ENCODE results near the gene ASAP2.

Gene ASAP2

DNA sequence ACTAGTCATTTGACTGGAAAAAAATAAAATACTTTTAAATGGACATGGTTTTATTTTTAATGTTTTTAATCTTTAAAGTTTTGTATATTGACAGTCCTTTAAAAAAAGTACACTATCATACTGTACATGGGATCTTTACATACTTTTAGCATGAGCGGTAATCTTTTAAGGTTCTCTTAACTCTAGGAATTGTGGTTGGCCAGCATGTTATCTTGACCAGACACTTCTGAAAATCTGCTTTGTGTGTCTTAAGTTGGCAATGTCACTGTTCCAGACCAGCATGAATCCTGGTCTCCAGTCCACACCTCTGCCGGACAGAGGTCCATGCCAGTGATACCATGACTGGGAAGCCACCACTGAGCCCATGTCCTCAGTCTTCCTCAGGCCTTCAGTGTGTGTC lies 199.0 kb downstream of the ASAP2 start:
- DNase-seq (ENCODE audit: low read depth): no peak
- H3K4me3 ChIP-seq (ENCODE audit: control insufficient read depth, low read depth, low read length): no peak overlapping the region
- TF ChIP-seq, protein P1, sequence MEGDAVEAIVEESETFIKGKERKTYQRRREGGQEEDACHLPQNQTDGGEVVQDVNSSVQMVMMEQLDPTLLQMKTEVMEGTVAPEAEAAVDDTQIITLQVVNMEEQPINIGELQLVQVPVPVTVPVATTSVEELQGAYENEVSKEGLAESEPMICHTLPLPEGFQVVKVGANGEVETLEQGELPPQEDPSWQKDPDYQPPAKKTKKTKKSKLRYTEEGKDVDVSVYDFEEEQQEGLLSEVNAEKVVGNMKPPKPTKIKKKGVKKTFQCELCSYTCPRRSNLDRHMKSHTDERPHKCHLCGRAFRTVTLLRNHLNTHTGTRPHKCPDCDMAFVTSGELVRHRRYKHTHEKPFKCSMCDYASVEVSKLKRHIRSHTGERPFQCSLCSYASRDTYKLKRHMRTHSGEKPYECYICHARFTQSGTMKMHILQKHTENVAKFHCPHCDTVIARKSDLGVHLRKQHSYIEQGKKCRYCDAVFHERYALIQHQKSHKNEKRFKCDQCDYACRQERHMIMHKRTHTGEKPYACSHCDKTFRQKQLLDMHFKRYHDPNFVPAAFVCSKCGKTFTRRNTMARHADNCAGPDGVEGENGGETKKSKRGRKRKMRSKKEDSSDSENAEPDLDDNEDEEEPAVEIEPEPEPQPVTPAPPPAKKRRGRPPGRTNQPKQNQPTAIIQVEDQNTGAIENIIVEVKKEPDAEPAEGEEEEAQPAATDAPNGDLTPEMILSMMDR (IDR thresholded peaks at IDR 0.05; ENCODE audit: control insufficient read depth, insufficient read depth, low read depth, low read length, missing control alignments): no peak

GRCh38 chr2:9406529-9407362 lies 200.1 kb downstream of the ASAP2 start:
- no peak for DNase-seq (ENCODE audit: low read depth)
- TF ChIP-seq, protein P1 (IDR thresholded peaks at IDR 0.05; ENCODE audit: control insufficient read depth, insufficient read depth, low read depth, low read length, missing control alignments): no peak
- no peak overlapping the region for H3K4me3 ChIP-seq (ENCODE audit: control insufficient read depth, low read depth, low read length)

GRCh38 chr2:9407363-9407811 lies 200.8 kb downstream of the ASAP2 start:
- no peak overlapping the region for H3K4me3 ChIP-seq (ENCODE audit: control insufficient read depth, low read depth, low read length)
- DNase-seq (ENCODE audit: low read depth): no peak
- TF ChIP-seq, protein P1 (IDR thresholded peaks at IDR 0.05; ENCODE audit: control insufficient read depth, insufficient read depth, low read depth, low read length, missing control alignments): no peak

- H3K4me3 ChIP-seq (ENCODE audit: control insufficient read depth, low read depth, low read length): no peak overlapping the region
- TF ChIP-seq, protein P1 (IDR thresholded peaks at IDR 0.05; ENCODE audit: control insufficient read depth, insufficient read depth, low read depth, low read length, missing control alignments): no peak
- no peak for DNase-seq (ENCODE audit: low read depth)
Measured at GRCh38 chr2:9408641-9409151, 202.1 kb downstream of the ASAP2 start.

DNA sequence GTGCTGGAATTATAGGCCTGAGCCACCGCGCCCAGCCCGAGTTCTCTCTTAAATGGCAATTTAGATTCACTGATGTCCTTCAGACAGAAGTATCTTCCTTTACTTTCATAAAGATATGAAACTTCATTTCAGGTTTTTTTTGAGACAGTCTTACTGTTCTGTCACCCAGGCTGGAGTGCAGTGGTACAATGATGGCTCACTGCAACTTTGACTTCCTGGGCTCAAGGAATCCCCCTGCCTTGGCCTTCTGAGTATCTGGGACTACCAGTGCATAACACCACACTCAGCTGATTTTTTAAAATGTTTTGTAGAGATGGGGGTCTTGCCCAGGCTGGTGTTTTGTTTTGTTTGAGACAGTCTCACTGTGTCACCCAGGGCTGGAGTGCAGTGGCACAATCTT lies 203.5 kb downstream of the ASAP2 start:
- TF ChIP-seq, protein P1 (IDR thresholded peaks at IDR 0.05; ENCODE audit: control insufficient read depth, insufficient read depth, low read depth, low read length, missing control alignments): no peak
- no peak for DNase-seq (ENCODE audit: low read depth)
- no peak overlapping the region for H3K4me3 ChIP-seq (ENCODE audit: control insufficient read depth, low read depth, low read length)

GRCh38 chr2:9412781-9413180 lies 206.2 kb downstream of the ASAP2 start:
- DNase-seq (ENCODE audit: low read depth): no peak
- no peak overlapping the region for H3K4me3 ChIP-seq (ENCODE audit: control insufficient read depth, low read depth, low read length)
- TF ChIP-seq, protein P1 (IDR thresholded peaks at IDR 0.05; ENCODE audit: control insufficient read depth, insufficient read depth, low read depth, low read length, missing control alignments): no peak
